GM21786 (cell line): ENCODE data around the gene NUP214.
A peak's percentile ranks its signal among the peaks of the same experiment; 100 is the strongest.
"Not testable (repeated sequence)": the region's sequence is repeated elsewhere in the genome, so short reads cannot be mapped to it uniquely, and the experiment has no call there.

Source experiments
- ATAC-seq: cut with Tn5 transposase; IDR thresholded peaks from one replicate; pipeline ENCODE4 v1.9.1; 2021; ENCODE audit not compliant: unreplicated experiment

The NUP214 gene

GRCh38 chr9:131228988-131229387, 103.6 kb downstream of the NUP214 start:
- no peak for ATAC-seq

- ATAC-seq, result no peak
These were observed 108.2 kb downstream of the NUP214 start for GRCh38 chr9:131233556-131233955.

DNA sequence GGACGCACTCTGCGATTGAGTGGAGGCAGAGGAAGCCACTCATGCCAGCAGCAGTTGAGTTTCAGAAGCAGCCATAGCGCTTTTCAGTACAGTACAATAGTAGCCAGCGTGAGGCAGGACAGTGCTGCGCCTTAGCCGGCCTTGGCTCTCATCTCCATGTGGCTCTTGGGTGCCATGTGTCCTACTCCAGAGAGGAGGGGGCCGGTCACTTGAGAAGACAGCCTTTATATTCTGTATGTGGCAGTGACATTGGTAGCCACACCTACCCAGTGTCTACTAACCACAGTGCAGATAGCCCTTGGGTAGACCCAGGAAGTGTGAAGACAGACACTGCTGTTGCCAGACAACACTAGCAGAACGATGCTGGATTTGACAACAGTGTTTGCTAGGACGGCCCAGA, 108.6 kb downstream of the NUP214 start:
- ATAC-seq, result no peak

DNA sequence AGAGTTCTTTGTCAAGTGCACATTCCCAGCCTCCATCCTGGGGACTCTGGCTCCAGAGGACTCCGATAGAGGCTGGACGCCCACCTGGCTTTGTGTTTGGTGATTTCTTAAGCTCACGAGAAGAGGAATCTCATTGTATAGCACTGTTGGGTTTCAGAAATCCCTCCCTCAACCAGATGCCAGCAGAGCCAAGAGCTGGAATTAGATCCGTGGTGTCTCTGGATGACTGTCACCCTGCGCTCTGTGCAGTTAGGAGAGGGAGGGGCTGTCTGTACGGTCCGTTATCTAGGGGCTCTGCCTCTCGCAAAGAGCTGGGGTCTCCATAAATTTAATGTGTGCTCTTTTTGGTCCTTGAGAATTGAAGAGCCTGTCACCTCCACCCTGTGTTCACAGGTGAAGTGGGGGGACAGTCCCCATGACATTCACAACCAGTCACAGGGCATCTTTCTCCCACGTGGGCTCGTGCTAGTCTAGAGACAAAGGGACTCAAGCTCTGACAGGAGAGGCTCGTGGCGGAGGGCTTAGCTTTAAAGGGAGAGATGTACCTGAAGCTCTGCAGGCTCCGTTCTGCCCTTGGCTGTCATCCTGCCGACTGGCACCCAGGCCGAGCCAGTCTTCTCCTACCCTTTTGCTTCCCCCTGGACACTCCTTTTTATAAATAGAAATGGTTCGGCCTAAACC, 109.6 kb downstream of the NUP214 start:
- no peak for ATAC-seq

GRCh38 chr9:131235480-131235851, 110.1 kb downstream of the NUP214 start:
- no peak for ATAC-seq

DNA sequence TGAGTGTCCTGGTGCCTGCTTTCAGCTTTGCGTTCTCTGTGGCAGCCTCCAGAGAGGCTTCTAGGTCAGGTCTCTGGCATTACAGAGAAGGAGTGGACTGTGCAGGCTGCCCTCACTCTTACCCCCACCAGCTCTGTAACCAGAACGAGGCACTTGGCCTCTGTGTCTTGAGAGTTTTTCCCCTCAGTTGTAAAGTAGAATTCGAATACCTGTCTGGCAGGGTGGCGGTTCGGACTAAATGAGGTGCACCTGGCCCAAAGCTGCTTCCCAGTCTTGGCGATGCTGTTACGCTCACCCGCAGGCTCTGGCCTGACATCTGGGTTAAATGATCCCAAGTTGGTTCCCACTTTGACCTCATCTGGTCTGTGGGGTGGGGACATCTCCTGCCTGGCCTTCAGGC, 110.8 kb downstream of the NUP214 start:
- no peak for ATAC-seq

DNA sequence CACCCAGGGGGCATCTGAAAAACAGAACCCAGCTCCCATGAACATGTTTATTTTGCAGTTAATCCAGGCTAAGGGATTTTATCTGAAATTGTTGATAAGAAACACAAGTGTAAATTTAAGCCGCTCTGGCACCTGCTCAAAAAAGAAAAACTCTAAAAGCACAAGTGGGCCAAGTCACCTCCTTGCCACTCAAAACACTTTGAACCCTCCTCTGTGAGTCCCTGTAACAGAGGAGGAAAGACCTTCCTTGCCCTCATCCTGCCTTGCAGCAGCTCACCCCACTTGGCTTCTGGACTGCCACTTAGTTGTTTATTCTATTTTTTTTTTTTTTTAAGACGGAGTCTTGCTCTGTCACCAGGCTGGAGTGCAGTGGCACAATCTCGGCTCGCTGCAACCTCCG, 111.4 kb downstream of the NUP214 start:
- no peak for ATAC-seq

DNA sequence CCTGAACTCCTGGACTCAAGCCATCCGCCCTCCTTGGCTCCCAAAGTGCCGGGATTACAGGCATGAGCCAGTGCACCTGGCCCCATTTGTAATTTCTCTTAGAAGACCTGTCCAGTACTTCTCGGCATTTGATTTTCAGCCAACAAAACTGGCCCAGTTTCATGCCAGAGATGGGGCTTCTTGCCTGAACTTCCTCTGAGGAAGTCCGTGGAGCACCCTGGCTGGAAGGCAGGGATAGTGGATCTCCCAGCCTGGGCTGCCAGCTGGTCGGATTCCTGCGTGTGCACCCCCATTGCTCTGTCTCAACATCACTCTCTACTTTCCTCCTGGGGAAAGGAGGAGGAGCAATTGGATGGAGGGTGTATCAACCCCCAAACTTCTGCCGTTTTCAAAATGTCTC, 111.9 kb downstream of the NUP214 start:
- ATAC-seq, result no peak

DNA sequence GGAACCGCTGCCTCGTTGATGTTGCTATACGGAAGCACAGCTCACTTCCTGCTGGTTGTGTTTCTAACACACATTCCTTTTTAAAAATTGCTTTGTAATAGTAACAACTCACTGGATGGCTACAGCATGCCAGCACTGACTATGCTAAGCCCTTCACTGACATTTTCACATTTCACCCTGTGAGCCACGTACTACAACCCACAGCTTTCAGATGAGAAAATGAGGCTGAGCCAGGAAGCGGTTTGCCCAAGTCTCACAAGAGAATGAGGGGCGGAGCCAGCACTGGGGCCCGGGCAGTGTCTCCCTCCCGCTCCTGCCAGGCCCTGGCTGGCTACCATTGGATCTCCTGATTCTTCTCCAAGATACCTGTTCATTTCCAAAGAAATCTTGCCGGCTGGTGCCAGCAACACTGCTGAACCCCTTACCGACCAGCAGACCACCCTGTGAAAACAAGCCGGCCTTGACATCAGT, 112.6 kb downstream of the NUP214 start:
- peak; percentile 90 for ATAC-seq

DNA sequence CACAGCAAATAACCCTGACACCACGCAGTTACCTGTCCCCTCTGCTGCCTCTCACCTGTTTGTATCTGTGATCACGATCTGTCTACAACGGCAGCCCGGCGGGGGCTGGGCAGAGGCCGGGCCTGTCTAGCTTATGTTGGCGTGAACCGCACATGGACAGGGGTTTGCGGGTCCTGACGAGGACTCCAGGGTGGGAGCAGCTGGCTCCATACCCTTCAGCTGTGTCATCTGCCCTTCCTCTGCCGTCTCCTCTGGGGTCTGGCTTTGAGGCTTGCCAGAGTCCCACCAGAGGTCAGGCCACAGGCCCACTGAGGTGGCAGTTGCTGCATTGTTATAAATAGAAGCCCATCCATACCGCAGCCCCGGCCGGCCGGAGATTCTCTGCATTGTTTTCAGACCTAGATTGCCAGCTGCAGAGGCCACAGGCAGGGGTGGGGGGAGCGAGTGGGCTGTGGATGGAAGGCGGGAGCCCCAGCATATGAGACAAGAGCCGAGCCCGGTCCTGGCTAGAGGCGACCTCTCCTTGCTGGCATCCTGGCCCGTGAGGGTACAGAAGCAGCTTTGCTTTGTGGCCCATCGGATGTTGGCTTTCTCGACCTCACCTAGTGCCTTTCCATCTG, 113.1 kb downstream of the NUP214 start:
- peak; percentile 8 for ATAC-seq

- ATAC-seq, result no peak
These were observed 114.0 kb downstream of the NUP214 start for GRCh38 chr9:131239161-131239975.

DNA sequence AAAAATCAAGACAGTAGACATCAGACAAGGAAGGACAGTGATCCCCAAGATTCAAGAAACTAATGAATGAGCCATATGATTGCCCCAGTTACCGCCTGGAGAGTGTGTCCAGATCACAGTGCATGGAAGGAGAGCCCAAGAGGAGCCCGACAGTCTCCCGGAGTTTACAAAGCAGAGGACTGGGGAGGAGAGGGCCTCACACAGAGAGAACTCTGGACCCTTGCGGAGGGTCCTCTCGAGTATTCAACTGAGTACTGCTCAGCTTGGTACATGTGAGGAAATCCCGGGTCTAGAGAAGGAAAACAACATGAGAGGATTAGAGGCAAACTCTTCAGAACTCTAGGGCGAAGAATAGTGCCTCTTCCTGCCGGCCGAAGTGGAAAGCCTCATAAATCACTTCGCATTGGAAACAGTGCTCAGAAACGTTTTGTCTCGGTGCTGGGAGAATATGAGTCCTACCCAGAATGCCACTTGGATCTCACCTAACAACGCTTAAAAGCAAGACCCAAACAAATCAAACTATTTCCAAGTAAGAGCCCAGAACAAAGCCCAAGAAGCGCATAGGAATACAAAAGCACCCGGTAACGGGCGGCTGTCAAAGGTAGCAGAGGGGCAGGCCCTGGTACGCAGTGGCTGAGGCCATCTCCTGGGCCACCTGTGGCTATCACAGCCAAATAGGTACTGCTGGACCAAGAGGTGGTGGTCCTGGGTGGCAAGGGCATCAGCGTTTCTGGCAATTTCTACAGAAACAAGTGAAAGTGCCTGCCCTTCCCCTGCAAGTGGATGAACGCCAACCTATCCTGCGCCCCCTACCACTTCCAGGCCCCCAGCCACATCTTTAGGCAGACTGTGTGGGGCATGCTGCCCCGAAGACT, 114.9 kb downstream of the NUP214 start:
- ATAC-seq, result no peak

DNA sequence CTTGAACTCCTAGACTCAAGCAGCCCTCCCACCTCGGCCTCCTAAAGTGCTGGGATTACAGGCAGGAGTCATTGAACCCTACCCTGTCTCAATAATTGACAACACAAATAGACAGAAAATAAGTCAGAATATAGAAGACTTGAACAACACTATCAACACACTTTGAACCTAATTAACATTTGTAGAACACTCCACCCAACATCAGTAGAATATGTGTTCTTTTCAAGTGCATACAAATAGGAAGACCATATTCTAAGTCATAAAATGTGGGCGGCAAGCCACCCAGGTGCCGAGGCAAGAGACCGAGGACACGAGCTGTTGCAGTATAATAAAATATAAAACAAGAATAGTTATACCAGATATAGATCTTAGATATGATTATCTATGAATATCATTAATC, 118.9 kb downstream of the NUP214 start:
- not testable (repeated sequence) for ATAC-seq

- ATAC-seq, result no peak
These were observed 121.2 kb downstream of the NUP214 start for GRCh38 chr9:131246618-131247017.

DNA sequence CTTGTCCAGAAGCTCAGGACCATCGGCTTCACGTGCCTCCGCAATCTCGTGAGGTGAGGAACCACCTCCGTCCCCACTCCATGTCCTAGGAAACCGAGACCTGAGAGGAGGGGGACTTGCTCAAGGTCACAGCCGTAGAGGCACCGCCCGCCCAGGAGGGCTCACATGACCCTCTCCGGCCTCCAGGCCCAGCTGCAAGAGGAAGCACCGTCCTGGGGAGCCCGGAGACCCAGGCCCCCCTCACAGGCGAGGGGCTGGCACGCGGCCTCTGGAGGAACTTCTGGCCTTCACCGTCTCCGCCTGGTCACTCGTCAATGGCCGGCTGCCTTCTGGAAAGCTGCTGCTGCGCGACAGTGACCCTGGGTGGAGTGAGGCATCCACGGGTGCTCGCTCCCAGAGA, 126.7 kb downstream of the NUP214 start:
- ATAC-seq, result no peak

DNA sequence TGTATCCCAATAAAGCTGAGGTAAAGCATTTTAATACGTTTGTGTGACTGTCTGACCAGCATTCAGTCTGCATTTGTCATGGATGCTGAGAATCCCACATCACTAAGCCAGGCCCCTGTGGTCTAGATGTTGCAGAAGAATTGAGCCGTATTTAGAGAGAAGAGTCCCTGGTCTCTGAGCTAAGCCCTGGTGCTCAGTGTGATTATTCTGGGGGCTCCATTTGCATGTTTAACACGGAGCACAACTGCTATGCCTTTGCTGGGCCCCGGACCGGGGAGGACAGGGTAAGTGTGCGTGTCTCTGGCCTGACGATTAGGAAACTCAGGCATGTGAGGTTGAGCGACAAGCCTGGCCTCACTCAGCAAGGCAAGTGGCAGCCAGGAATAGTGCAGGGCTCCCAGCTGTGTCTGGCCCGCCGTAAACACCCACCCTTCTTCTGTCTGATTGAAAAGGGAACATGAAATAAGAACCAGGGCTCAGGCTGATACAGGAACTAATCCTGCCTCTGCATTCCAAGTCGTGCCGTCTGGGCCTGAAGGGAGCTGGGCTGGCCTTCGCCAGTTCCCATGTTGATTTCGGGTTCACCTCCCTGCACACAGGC, 128.6 kb downstream of the NUP214 start:
- ATAC-seq, result no peak

- no peak for ATAC-seq
These were observed 129.2 kb downstream of the NUP214 start for GRCh38 chr9:131254626-131255025.

GRCh38 chr9:131255676-131256197, 130.4 kb downstream of the NUP214 start:
- no peak for ATAC-seq

DNA sequence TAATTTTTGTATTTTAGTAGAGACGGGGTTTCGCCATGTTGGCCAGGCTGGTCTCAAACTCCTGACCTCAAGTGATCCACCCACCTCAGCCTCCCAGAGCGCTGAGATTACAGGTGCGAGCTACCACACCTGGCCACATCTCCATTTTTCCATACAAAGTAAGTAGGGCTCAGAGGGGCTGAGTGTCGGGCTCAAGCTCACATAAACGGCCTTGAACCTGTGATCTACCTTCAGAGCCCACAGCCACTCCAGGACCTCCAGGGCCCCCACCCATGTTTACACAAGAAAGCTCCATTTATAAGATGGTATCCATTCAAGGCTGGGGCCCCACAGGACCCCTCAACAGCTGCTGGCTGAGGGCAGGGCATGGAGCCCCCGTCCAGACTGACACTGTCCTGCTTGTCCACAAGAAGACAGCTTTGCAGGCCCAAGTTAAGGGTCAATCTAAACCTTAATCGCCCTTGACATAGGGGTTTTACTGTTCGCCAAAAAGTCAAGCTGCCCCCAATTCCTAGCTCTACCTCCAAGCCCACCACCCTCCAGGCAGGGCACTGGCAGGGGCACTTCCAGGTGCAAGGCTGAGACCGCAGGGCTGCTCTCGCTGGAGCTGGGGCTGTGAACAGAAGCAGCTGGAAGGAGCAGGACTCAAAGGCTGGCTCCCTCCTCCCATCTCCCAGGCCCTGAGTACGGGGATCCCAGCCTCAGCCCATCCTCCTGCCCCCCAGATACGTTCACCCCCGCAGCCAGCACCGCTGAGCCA, 132.1 kb downstream of the NUP214 start:
- no peak for ATAC-seq

DNA sequence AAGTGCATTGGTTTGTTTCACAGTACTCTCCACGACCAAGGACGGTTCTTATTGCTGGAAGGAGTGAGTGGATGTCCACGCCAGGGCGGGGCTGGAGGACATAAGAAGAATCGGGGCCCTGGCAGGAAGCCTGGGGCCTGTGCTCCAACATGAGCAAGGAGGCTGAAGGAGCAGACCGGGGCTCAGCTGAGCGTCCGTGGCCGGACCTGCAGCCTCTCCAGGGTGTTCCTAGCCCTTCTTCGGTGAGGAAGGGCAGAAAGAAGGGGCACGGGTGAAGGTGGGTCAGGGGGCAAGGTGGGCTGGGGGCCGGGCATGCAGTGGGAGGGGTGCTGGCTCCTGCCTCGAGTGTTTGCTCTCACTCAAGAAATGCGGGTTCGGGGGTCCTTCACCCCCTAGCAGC, 132.8 kb downstream of the NUP214 start:
- ATAC-seq, result no peak
